Dedifferentiated amniotic fluid mesenchymal stem cell (primary cell): ENCODE measurements around the gene SF3A1.
"Not testable (repeated sequence)": the region's sequence is repeated elsewhere in the genome, so short reads cannot be mapped to it uniquely, and the experiment has no call there.

Source experiments
- DNase-seq: peaks from one replicate; pipeline ENCODE4 v3.0.0-alpha.2; 2016; ENCODE audit errors: extremely low spot score

Gene SF3A1, protein sequence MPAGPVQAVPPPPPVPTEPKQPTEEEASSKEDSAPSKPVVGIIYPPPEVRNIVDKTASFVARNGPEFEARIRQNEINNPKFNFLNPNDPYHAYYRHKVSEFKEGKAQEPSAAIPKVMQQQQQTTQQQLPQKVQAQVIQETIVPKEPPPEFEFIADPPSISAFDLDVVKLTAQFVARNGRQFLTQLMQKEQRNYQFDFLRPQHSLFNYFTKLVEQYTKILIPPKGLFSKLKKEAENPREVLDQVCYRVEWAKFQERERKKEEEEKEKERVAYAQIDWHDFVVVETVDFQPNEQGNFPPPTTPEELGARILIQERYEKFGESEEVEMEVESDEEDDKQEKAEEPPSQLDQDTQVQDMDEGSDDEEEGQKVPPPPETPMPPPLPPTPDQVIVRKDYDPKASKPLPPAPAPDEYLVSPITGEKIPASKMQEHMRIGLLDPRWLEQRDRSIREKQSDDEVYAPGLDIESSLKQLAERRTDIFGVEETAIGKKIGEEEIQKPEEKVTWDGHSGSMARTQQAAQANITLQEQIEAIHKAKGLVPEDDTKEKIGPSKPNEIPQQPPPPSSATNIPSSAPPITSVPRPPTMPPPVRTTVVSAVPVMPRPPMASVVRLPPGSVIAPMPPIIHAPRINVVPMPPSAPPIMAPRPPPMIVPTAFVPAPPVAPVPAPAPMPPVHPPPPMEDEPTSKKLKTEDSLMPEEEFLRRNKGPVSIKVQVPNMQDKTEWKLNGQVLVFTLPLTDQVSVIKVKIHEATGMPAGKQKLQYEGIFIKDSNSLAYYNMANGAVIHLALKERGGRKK

DNA sequence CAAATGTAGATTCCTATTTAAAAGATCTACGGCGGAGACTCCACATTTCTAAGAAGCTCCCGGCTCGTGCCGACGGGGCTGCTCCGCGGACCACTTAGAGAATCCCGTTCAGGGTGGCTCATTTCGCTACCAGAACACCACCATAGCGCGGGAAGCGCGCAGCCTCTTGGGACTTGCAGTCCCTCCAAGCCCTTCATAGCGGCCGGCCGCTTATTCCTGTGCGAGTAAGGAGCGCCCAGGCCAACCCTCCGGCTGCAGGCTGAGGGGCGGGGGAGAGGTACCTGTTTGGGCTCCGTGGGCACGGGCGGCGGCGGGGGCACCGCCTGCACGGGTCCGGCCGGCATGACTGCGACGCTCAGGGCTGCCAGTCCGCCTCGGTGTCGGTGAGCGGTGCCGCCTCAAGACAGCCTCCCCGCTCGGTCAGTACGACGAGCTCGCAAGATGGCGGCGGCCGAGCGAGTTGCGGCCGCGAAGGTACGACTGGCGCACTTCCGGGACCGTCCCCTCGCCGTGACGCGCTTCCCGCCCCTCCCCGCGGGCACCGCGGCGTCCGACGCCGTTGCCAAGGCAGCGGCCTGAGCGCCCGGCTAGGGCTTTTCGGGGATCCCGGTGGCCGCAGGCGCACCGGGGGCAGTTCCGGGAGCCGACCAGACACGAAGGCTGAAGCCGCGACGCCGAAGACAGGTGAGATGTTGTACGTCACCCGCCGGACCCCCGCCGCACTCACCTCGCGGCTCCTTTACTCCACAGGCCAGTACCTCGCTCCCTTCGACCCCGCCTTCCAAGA, at the start of gene SF3A1, which contains the start of gene CCDC157:
Gene SF3A1 (minus strand): TSS at position 446 of the 787 bp plus-strand sequence. CDS start 102 bp downstream, at position 344.
Gene CCDC157 (plus strand): TSS at position 559 of the 787 bp plus-strand sequence. CDS start 8,994 bp downstream, outside the sequence.
- DNase-seq, result peak; percentile 81

DNA sequence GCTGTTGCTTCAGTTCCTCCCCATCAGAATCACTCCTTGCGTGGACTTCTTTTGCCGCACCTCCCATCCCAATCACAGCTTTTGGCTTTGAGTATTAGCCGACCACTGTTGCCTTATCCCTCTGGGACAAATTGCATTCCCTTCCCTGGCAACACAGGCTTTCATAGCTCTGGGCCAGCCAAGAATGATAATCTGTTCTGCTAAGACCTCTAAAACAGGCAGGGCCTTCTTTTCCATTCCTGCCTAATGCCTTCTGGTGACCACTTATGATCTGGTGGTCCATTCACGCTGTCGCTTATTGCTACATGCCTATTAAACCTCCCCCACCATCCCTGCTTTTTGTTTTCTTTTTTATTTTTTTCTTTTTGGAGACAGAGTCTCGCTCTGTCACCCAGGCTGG, 49.7 kb upstream of the SF3A1 start:
- DNase-seq, result no peak

DNA sequence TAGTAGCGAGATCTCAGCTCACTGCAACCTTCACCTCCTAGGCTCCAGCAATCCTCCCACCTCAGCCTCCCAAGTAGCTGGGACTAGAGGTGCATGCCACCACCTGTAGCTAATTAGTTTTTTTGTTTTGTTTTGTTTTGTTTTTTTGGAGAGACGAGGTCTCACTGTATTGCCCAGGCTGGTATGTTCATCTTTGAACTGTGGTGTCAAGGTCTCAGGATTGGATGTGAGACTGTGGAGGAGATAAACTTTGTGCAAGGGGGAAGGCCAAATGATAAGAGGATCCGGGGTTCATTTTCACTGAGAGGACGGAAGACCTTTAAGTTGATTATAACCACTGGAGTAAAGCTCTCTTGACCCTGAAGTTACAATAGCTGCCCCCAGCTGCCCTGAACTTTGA, 49.0 kb upstream of the SF3A1 start:
- DNase-seq, result no peak

DNA sequence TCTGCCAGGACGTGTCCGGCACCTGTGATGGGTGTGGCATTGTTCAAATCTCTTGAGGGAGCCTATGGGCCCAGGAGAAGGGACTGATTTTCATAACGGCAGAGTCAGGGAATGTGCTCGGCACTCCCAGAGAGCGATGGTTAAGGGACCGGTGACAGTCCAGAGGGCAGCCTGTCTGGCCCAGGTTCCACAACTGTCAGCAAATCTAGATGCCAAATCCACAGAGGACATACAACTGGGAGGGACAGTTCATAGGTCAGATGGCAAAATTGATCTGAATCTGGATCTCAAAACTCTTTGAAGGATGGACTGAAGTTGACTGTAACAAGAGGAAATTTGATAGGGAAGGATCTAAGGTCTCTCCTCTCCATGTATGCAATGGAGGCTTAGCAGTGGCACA, 47.6 kb upstream of the SF3A1 start:
- DNase-seq, result no peak

DNA sequence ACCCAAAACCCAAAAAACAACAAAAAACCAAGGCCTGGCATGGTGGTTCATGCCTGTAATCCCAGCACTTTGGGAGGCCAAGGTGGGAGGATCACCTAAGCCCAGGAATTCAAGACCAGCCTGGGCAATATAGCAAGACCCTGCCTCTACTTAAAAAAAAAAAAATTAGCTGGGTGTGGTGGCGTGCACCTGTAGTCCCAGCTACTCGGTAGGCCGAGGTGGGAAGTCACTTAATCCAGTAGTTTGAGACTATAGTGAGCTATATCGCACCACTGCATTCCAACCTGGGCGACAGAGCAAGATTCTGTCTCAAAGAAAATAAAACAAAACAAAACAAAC, 46.0 kb upstream of the SF3A1 start:
- not testable (repeated sequence) for DNase-seq

DNA sequence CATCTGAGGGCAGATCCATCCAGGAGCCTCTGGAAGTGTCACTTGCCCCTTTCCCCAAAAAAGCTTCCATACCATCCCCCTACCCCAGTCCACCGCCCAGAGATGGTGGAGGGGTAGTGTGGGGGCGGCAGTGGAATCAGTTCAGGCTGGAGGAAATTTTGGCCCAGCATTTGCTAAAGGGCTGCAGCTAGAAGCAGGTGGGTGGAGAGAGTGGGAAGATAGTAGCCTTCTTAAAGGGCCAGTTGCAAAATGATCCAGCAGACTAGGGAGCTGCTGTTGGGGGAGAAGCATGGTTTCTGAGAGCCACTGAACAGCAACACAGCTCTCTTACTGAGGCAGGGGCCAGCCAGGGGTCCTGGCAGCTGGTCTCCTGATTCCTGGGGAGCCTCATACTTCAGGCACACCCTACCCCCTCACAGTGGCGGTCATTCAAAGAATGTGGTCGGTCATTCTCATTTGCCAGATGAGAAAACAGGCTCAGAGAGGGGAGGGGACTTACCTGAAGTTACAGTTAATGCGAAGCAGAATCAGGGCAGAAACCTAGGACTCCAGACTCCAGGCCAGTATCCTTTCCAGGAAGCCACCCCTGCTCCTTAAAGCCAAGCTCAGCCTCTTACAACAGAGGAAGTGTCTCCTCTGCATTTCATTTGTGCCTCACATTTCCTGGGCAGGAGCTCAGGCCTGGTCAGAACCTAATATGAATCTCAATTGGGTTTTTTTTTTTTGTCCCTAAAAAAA, 45.5 kb upstream of the SF3A1 start:
- DNase-seq, result no peak

DNA sequence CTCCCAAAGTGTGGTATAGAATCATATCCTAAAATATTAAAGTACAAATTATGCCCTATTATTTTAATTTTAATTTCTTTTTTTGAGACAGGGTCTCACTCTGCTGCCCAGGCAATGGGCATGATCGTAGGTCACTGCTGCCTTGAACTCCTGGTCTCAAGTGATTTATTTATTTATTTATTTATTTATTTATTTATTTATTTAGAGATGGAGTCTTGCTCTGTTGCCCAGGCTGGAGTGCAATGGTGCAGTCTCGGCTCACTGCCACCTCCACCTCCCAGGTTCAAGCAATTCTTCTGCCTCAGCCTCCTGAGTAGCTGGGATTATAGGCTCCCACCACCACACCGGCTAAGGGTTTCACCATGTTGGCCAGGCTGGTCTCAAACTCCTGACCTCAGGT, 44.3 kb upstream of the SF3A1 start:
- DNase-seq, result not testable (repeated sequence)

DNA sequence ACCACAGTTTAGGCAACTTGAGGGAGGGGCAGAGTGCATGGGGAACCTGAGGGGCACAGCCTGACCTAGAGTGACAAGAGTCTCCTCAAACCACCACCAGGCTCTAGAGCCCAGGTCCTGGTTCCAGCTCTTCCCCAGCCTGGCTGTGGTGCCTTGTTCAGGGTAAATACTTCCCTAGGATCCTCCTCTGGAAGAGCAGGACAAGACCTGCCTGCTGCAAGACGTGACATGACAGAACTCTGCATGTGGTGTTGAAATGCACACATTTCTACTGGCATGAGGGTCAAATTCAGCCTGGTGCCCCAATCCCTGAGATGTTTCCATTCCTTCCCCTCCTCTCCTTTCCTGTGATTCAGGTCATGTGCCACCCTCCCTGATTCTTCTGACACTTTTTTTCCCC, 43.5 kb upstream of the SF3A1 start:
- no peak for DNase-seq

DNA sequence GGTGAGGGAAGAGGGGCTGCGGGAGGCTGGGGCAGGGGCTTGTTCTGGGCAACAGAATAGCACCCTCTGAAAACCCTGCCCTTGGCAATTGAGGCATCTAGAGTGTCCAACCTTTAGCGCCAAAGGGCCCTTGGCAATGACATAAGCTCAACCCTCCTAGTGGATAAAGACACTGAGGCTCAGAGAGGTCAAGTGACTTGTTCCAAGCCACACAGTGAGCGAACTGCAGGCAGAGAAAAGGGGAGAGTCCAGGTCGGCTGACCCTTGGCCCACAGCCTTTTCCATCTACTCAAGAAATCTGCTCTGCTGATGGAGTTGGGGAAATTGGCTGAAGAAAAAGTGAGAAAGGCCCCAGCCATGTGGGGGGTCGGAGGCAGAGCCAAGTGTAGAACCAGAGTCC, 43.0 kb upstream of the SF3A1 start:
- no peak for DNase-seq

DNA sequence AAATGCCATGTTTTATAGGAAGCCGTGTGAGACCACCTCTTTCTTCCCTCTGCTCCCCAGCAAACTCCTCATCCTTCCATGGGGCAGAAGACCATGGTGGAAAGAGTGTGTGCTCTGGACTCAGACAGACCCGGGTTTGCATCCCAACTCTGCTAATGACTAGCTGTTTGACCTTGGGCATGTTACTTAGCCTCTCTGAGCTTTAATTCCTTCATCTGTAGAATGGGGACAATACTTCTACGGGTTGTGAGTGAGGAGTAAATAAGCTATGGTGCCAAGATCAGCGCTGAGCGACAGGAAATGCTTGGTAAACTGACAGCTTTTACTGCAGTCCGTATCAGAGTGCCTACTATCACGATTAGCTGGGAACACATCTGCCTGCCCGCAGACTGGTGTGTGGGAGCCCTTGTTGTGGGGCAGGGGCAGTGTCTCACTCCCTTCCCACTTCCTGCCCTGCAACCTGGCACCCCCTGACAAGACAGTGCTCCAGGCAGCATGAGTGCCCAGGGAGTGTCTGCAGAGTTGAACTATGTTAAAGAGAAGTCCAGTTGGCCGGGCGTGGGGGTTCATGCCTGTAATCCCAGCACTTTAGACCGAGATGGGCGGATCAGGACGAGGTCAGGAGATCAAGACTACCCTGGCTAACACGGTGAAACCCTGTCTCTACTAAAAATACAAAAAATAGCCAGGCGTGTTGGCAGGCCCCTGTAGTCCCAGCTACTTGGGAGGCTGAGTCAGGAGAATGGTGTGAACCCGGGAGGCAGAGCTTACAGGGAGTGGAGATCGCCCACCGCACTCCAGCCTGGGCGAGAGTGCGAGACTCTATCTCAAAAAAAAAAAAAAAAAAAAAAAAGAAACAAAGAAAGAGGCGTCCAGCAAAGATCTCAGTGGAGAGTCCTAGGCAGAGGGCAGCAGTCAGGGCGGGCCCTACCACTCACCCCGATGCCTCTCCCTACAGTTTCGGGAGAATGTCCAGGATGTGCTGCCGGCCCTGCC, 42.3 kb upstream of the SF3A1 start:
- DNase-seq, result no peak

DNA sequence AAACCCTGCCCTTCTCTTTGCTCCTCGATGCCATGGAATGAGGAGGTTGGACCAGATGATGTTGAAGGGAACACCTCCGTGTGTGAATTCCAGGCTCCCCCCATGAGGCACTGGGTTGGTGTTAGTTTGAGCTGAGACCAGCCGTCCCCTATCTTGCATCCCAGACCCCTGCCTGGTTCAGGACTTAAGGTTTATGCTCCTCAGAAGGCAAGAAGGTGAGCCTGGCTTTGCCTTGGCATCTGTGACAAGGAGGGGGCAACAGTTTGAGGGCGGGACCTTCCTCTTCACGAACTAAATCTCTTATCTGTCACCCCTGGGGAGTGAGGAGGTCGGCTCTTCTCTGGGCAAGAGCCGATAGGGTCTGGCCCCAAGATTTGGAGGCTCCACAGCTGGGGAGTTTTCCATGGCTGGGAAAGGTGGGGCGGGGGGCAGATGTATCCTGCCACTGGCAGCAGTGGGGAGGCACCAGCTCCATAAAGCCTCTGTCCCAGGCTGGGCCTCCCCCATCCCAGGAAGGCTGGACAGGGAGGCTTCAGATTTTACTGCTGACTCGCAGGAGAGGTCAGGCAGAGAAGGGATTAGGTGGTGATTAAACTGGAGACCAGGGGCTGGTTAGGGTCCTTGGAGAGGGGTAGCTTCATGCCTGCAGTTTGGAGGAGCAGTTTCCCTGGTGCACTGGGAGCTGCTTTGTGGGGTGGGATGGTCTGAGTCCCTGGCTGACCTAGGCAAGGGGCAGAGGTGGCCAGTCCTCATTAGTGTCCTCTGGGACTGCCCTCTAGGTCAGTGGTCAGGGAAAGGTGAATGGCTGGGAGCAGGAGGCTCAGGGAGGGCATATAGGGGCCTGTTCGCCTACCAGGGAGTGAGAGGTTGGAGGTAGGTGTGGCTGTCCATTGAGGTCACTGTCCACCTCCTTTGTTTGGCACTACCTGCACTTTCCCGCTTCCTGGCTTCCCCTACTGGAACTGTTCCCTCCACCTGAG, 41.3 kb upstream of the SF3A1 start:
- no peak for DNase-seq

DNA sequence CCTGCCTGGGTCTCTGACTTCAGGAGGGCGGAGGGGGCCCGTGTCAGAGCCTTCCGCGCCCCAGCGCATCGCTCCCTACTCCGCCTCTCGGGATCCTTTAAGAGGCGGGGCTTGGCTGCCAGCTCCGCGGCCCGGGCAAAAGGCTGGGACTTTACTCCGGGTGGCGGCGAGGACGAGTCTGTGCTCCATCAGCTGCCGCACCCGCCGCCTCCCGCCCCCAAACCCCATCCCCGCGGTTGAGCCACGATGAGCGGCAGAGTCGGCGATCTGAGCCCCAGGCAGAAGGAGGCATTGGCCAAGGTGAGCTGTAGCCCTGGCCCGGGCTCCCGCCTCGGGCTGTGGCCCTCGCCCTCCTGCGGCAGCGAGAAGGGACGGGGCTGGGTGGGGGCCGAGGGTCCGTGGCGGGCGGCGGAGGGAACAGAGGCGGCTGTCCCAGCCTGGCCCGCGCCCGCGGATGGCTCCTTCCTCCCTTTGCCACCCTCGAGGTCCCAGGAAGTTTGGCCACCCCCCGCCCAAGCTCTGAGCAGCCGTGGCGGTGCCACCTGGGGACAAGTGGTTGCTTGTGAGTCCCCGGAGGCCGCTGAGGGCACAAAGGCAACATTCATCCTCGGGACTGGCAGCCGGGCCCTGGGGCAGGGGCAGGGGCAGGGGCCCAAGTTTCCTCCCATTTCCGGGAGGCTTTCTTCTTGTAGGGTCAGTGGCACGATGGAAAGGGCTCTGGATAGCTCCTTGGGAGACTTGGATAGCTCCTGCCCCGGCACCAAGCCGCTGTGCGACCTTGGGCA, 40.4 kb upstream of the SF3A1 start, which contains the start of gene SEC14L2:
Gene SEC14L2 (plus strand): TSS at position 148 of the 785 bp plus-strand sequence. CDS start 99 bp downstream, at position 247.
- DNase-seq, result peak; percentile 32

DNA sequence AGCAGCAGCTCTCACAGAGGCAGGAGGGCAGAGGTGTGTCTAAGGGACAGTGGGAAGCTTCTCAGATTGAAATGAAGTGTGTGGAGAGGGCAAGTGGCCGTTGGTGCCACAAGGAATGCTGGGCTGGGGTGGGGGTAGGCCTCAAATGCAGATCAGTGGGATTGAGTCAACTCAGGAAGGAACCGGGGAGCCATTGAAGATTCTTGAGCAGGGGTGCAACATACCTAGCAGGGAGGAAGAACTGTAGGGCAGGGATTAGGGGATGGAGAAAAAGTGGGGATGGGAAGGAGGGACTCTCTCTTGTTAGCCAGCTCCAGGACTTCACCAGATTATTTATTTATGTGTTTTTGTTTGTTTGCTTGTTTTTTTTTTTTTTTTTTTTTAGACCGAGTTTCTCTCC, 37.2 kb upstream of the SF3A1 start:
- no peak for DNase-seq

DNA sequence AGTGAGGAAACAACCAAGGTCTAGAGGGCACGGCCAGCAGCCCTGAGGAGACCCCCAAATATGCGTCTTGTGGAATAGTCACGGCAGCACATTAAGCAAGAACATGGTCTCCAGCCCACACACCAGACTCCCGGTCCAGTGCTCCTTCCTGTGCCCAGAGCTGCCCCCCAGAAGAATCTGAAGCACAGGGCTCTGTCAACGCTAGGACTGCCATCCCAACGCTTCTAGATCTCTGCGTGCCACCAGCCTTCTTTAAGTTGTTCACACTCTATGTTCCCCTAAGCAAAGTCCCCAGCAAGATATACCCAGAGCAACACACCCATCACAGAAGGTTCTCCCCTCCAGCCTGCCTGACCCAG, 36.6 kb upstream of the SF3A1 start:
- DNase-seq, result no peak

DNA sequence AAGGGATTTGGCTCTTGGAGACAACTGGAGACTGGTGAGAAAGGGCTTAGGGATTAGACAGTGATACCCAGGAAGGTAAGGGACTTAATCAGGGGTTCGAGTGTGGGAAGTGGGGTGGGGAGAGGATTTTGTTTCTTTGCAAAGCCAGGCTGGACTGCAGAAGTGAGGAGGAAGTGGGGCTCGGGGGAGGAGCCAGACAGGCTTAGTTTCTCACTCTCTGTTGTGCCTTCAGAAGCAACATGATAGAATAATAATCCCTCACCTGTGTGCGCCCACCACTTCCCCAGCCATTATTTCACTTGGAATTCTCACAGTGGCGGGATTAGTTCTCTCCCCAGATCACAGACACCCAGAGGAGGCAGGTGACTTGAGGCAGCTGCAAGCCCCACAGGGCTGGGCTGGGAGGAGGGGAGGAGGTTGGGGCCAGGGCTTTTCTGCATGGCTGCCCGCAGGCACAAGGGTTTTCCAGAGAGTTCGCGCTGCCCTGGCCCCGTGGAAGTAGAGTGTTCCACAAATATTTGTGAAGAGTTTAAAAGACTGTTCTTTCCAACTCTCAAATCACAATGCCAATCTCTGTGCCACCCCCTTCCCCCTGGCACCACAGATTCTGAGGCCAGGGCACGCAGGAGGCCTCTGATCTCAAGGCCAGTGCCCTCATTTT, 36.1 kb upstream of the SF3A1 start:
- DNase-seq, result no peak

DNA sequence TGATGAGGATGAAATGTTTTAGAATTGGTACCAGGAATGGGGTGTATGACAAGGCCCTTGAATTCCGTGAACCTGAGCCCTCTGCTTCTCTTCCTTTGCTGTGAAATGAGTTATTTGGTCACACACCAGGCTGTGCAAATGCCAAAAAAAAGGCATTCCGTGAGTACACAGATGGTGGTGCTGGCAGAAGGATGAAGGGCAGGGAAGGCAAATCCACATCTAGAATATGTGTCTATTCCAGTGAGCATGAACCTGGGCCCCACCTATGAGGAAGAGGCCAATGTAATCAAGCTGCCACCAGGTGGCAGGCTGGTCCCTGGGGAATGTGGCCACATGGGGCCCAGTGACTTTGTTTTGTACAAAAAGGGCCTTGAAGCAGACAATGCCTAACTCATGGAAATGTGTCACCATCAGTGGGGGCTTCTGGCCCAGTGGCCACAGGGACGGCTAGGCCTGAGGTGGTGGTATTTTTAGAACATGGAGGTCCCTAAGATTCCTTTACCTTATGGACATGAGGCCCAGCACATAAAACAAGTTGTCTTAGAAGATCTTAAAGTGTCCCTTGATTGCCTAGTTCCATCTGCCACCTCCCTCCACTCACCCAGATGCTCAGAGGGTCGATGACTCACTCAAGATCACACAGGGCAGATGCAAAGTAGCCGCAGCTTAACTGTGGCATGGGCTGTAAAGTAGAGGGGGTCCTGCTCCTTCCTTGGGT, 34.4 kb upstream of the SF3A1 start:
- DNase-seq, result peak; percentile 43
